PC-3 (cell line): Measurements from ENCODE around the gene GP1BB. TPM values are rescaled to one million over a fixed set of nuclear protein-coding genes. Genes with fewer than 3 reads are reported as not detected.

Experiments
- ATAC-seq: fragments of 200-7000 bp; cut with Tn5 transposase; 2 replicates; pipeline ENCODE4 v1.9.1; 2020; ENCODE audit warnings: mild to moderate bottlenecking, moderate library complexity
- BruUV-seq: library from RNA; stranded (reverse); fragments of 400-500 nt; replicated peaks from 2 replicates; lab custom pipeline; 2021; lab: Mats Ljungman, UMichigan
- CTCF ChIA-PET: fragments of 300-600 bp; sonication (Branson Sonifier 250); formaldehyde crosslinking; loops from one replicate; lab custom pipeline; 2022; ENCODE audit warnings: antibody characterized with exemption; lab: Charles Lee
- POLR2A ChIA-PET: fragments of 300-600 bp; sonication (Branson Sonifier 250); formaldehyde crosslinking; loops from one replicate; lab custom pipeline; 2022; ENCODE audit warnings: antibody characterized with exemption; ENCODE audit not compliant: unreplicated experiment; lab: Charles Lee
- DNase-seq: peaks from one replicate; pipeline ENCODE4 v3.0.0-alpha.2; 2015
- H2AFZ ChIP-seq: fragments of 300-600 bp; sonication (generic); 2 replicates; pipeline ENCODE4 v1.6.0; 2016; ENCODE audit warnings: antibody characterized with exemption, low read length
- H3F3A ChIP-seq: fragments of 300-600 bp; sonication (generic); one replicate; pipeline ENCODE4 v1.6.0; 2017; ENCODE audit warnings: antibody characterized with exemption, low read length, control low read depth, mild to moderate bottlenecking; ENCODE audit not compliant: unreplicated experiment
- H3K27ac ChIP-seq: fragments of 300-600 bp; sonication (generic); 2 replicates; pipeline ENCODE4 v1.5.1; 2016; ENCODE audit warnings: mild to moderate bottlenecking, low read length
- H3K27me3 ChIP-seq: fragments of 300-600 bp; sonication (generic); 2 replicates; pipeline ENCODE4 v1.6.1; 2016; ENCODE audit warnings: low read length, mixed read lengths
- H3K36me3 ChIP-seq: fragments of 300-600 bp; sonication (generic); 2 replicates; pipeline ENCODE4 v1.6.1; 2016; ENCODE audit warnings: low read depth, mixed run types, low read length, mixed read lengths
- H3K4me1 ChIP-seq: fragments of 300-600 bp; sonication (generic); 2 replicates; pipeline ENCODE4 v1.5.1; 2016; ENCODE audit warnings: low read length; ENCODE audit not compliant: insufficient read depth
- H3K4me2 ChIP-seq: fragments of 300-600 bp; sonication (generic); 2 replicates; pipeline ENCODE4 v1.6.0; 2016; ENCODE audit warnings: low read length
- H3K4me3 ChIP-seq: fragments of 300-600 bp; sonication (generic); 2 replicates; pipeline ENCODE4 v1.5.1; 2016; ENCODE audit warnings: mild to moderate bottlenecking, low read length, mixed read lengths
- H3K79me2 ChIP-seq: fragments of 300-600 bp; sonication (generic); 2 replicates; pipeline ENCODE4 v1.6.1; 2017; ENCODE audit warnings: low read length, mixed read lengths
- H3K9ac ChIP-seq: fragments of 300-600 bp; sonication (generic); 2 replicates; pipeline ENCODE4 v1.6.0; 2016; ENCODE audit warnings: mild to moderate bottlenecking, low read length
- H3K9me2 ChIP-seq: fragments of 300-600 bp; sonication (generic); replicated peaks from 2 replicates; pipeline ENCODE4 v1.6.1; 2016; ENCODE audit warnings: mixed run types, low read length, mixed read lengths
- H3K9me3 ChIP-seq: fragments of 300-600 bp; sonication (generic); 2 replicates; pipeline ENCODE4 v1.6.1; 2016; ENCODE audit warnings: low read length, mixed read lengths
- H4K20me1 ChIP-seq: fragments of 300-600 bp; sonication (generic); 2 replicates; pipeline ENCODE4 v1.6.1; 2016; ENCODE audit warnings: low read length, mixed read lengths
- CTCF ChIP-seq: fragments of 300-600 bp; sonication (generic); conservative IDR thresholded peaks from 2 replicates; pipeline ENCODE4 v1.5.1; 2017; ENCODE audit warnings: antibody characterized with exemption, low read depth, mild to moderate bottlenecking, low read length
- EZH2 ChIP-seq: fragments of 300-600 bp; sonication (generic); IDR thresholded peaks from one replicate; pipeline ENCODE4 v1.6.1; 2017; ENCODE audit warnings: antibody characterized with exemption, mild to moderate bottlenecking, low read length; ENCODE audit not compliant: unreplicated experiment
- EZH2phosphoT487 ChIP-seq: fragments of 300-600 bp; sonication (generic); IDR thresholded peaks from 2 replicates; pipeline ENCODE4 v1.6.1; 2018; ENCODE audit warnings: mild to moderate bottlenecking, antibody characterized with exemption, low read length, borderline replicate concordance
- intact Hi-C: fragments of 100-400 bp; cut with micrococcal nuclease; formaldehyde crosslinking; loops from 2 replicates; pipeline ENCODE4 v1.9.0; 2023
- total RNA-seq: library from RNA; depleted of rRNA; stranded (reverse); fragments of >200 nt; gene quantifications from 2 replicates; pipeline ENCODE4 v1.2.3, GENCODE V29; 2014

The GP1BB gene
- total RNA-seq, 1 experiment from 2014 or later, result 0.80 TPM

- Histone ChIP-seq H4K20me1 (no peaks in the 10 kb centered on the region), H3K9me3 (no peaks in the 10 kb centered on the region), H3K79me2 (no peaks in the 10 kb centered on the region), H3K27me3 (no peaks in the 10 kb centered on the region), H3K9me2 (no peaks in the 10 kb centered on the region), H2AFZ (no peak overlapping the region), H3K4me3 (no peak overlapping the region), H3K4me2 (no peak overlapping the region), H3K27ac (no peak overlapping the region), H3F3A (no peaks in the 10 kb centered on the region), H3K4me1 (no peaks in the 10 kb centered on the region), H3K36me3 (no peaks in the 10 kb centered on the region), H3K9ac (no peak overlapping the region)
- ATAC-seq (no peak), DNase-seq (no peak)
- CTCF ChIA-PET, result no interaction called here
- POLR2A ChIA-PET, result no interaction called here
- intact Hi-C loops, result no loop called here
- no TSS peak for BruUV-seq
- no peak for TF ChIP-seq EZH2phosphoT487
- TF ChIP-seq CTCF, result no peak
- TF ChIP-seq EZH2, result no peak
Observed at GRCh38 chr22:19707347-19708290, 15.7 kb upstream of the GP1BB start.

- BruUV-seq, result no TSS peak
- Histone ChIP-seq H3K79me2 (no peaks in the 10 kb centered on the region), H2AFZ (no peak overlapping the region), H3K4me2 (no peak overlapping the region), H3K9ac (no peak overlapping the region), H3K27ac (no peak overlapping the region), H3K9me2 (no peaks in the 10 kb centered on the region), H3K4me3 (no peak overlapping the region), H3K36me3 (no peaks in the 10 kb centered on the region), H3K27me3 (no peaks in the 10 kb centered on the region), H4K20me1 (no peaks in the 10 kb centered on the region), H3K9me3 (no peaks in the 10 kb centered on the region), H3F3A (no peaks in the 10 kb centered on the region), H3K4me1 (no peaks in the 10 kb centered on the region)
- TF ChIP-seq EZH2phosphoT487 (no peak), EZH2 (no peak)
- no peak for DNase-seq
- ATAC-seq, result no peak
- intact Hi-C loops, result no loop called here
- ChIA-PET CTCF (no interaction called here), POLR2A (no interaction called here)
Observed at GRCh38 chr22:19708321-19709011, 14.9 kb upstream of the GP1BB start.

GRCh38 chr22:19709063-19709769 lies 14.1 kb upstream of the GP1BB start:
- H3K9ac ChIP-seq, result no peak overlapping the region
- CTCF ChIA-PET, result no interaction called here
- no TSS peak for BruUV-seq
- ATAC-seq, result no peak
- H2AFZ ChIP-seq, result no peak overlapping the region
- H3K27ac ChIP-seq, result no peak overlapping the region
- no peaks in the 10 kb centered on the region for H3K36me3 ChIP-seq
- H3K4me3 ChIP-seq, result no peak overlapping the region
- H3K4me2 ChIP-seq, result no peak overlapping the region
- no peaks in the 10 kb centered on the region for H4K20me1 ChIP-seq
- no peak for DNase-seq
- POLR2A ChIA-PET, result no interaction called here
- H3K79me2 ChIP-seq, result no peaks in the 10 kb centered on the region
- no peaks in the 10 kb centered on the region for H3K9me3 ChIP-seq
- H3F3A ChIP-seq, result no peaks in the 10 kb centered on the region
- intact Hi-C loops, result no loop called here
- no peaks in the 10 kb centered on the region for H3K9me2 ChIP-seq
- no peaks in the 10 kb centered on the region for H3K4me1 ChIP-seq
- no peak for TF ChIP-seq EZH2phosphoT487
- no peak for TF ChIP-seq CTCF
- TF ChIP-seq EZH2, result no peak
- no peaks in the 10 kb centered on the region for H3K27me3 ChIP-seq
